ENCODE measurements around the gene ELF5.

GRCh38 chr11:34438529-34439507 lies 74.8 kb downstream of the ELF5 start, which contains the start of gene CAT:
- no peak for TF ChIP-seq POLR2A (IDR thresholded peaks at IDR 0.05; ENCODE audit: control extremely low read depth in 1 of 2, low read depth in 2 of 2, low read length in 2 of 2)
- TF ChIP-seq CTCF (IDR thresholded peaks at IDR 0.05; ENCODE audit: control extremely low read depth in 1 of 3, insufficient read depth in 1 of 3, low read depth in 1 of 3, low read length in 3 of 3), result no peak

Data from H1 (cell line).